RWPE2 (cell line): ENCODE data around the gene BAHCC1.

Experiments used
- ATAC-seq: fragments of 200-7000 bp; cut with Tn5 transposase; 3 replicates; pipeline ENCODE4 v1.9.1; 2021; ENCODE audit warnings: low read depth
- DNase-seq: peaks from one replicate; pipeline ENCODE4 v3.0.0-alpha.2; 2020; ENCODE audit warnings: low spot score
- H3K27ac ChIP-seq: fragments of 450-650 bp; 2 replicates; pipeline ENCODE4 v1.5.1; 2017; ENCODE audit warnings: mild to moderate bottlenecking; ENCODE audit not compliant: poor library complexity, severe bottlenecking
- H3K27me3 ChIP-seq: fragments of 250-450 bp; sonication (Bioruptor Pico); 2 replicates; pipeline ENCODE4 v1.5.1; 2021; ENCODE audit warnings: mild to moderate bottlenecking, moderate library complexity; ENCODE audit not compliant: insufficient read depth, poor library complexity, severe bottlenecking
- H3K36me3 ChIP-seq: fragments of 250-450 bp; sonication (Bioruptor Pico); 2 replicates; pipeline ENCODE4 v1.5.1; 2020; ENCODE audit warnings: low read depth, mild to moderate bottlenecking, moderate library complexity
- H3K4me1 ChIP-seq: fragments of 250-450 bp; sonication (Bioruptor Pico); 2 replicates; pipeline ENCODE4 v1.5.1; 2021; ENCODE audit warnings: mild to moderate bottlenecking, moderate library complexity; ENCODE audit not compliant: insufficient read depth, poor library complexity, severe bottlenecking
- H3K4me3 ChIP-seq: fragments of 250-450 bp; sonication (Bioruptor Pico); 2 replicates; pipeline ENCODE4 v1.5.1; 2021; ENCODE audit warnings: mild to moderate bottlenecking, moderate library complexity; ENCODE audit not compliant: severe bottlenecking
- H3K9me3 ChIP-seq: fragments of 250-450 bp; sonication (Bioruptor Pico); 2 replicates; pipeline ENCODE4 v1.5.1; 2021; ENCODE audit warnings: mild to moderate bottlenecking, moderate library complexity; ENCODE audit not compliant: severe bottlenecking
- CTCF ChIP-seq: fragments of 450-650 bp; IDR thresholded peaks from one replicate; pipeline ENCODE4 v1.5.1; 2017; ENCODE audit warnings: mild to moderate bottlenecking, moderate library complexity; ENCODE audit not compliant: poor library complexity, severe bottlenecking

Gene BAHCC1

GRCh38 chr17:81426393-81427172 is 31.3 kb downstream of the BAHCC1 start:
- ATAC-seq (no peak), DNase-seq (no peak)
- no peak overlapping the region for H3K27ac ChIP-seq
- H3K4me1 ChIP-seq, result peaks cover 24% of the 10 kb centered on the region
- H3K36me3 ChIP-seq, result no peaks in the 10 kb centered on the region
- TF ChIP-seq CTCF, result no peak
- no peak overlapping the region for H3K4me3 ChIP-seq
- H3K27me3 ChIP-seq, result no peaks in the 10 kb centered on the region
- H3K9me3 ChIP-seq, result no peaks in the 10 kb centered on the region

GRCh38 chr17:81427173-81428120 is 32.2 kb downstream of the BAHCC1 start:
- no peak for ATAC-seq
- H3K9me3 ChIP-seq, result no peaks in the 10 kb centered on the region
- H3K27me3 ChIP-seq, result no peaks in the 10 kb centered on the region
- peaks cover 19% of the 10 kb centered on the region for H3K4me1 ChIP-seq
- H3K36me3 ChIP-seq, result no peaks in the 10 kb centered on the region
- no peak overlapping the region for H3K4me3 ChIP-seq
- H3K27ac ChIP-seq, result no peak overlapping the region
- DNase-seq, result no peak
- no peak for TF ChIP-seq CTCF

- no peaks in the 10 kb centered on the region for H3K27me3 ChIP-seq
- no peak for TF ChIP-seq CTCF
- H3K27ac ChIP-seq, result no peak overlapping the region
- DNase-seq (no peak), ATAC-seq (no peak)
- no peaks in the 10 kb centered on the region for H3K36me3 ChIP-seq
- H3K4me1 ChIP-seq, result peaks cover 13% of the 10 kb centered on the region
- no peak overlapping the region for H3K4me3 ChIP-seq
- H3K9me3 ChIP-seq, result no peaks in the 10 kb centered on the region
These were observed 32.9 kb downstream of the BAHCC1 start for GRCh38 chr17:81428121-81428515.

- no peak overlapping the region for H3K27ac ChIP-seq
- ATAC-seq (no peak), DNase-seq (no peak)
- H3K27me3 ChIP-seq, result no peaks in the 10 kb centered on the region
- no peak for TF ChIP-seq CTCF
- no peaks in the 10 kb centered on the region for H3K36me3 ChIP-seq
- no peaks in the 10 kb centered on the region for H3K9me3 ChIP-seq
- H3K4me3 ChIP-seq, result no peak overlapping the region
- peaks cover 10% of the 10 kb centered on the region for H3K4me1 ChIP-seq
These were observed 33.3 kb downstream of the BAHCC1 start for GRCh38 chr17:81428516-81428915.
